HG03103 (cell line): ENCODE results near the gene PAX5.

Source experiments
- ATAC-seq: cut with Tn5 transposase; IDR thresholded peaks from one replicate; pipeline ENCODE4 v1.9.1; 2021; ENCODE audit warnings: low read depth; ENCODE audit not compliant: unreplicated experiment

The PAX5 gene

GRCh38 chr9:37037503-37038301 is 3.6 kb upstream of the PAX5 start:
- ATAC-seq, result no peak

- ATAC-seq, result no peak
Observed at GRCh38 chr9:37036776-37037502, 2.9 kb upstream of the PAX5 start.

- ATAC-seq, result no peak
Observed at GRCh38 chr9:37036371-37036775, 2.3 kb upstream of the PAX5 start.

- no peak for ATAC-seq
Observed at GRCh38 chr9:37035648-37036370, 1.7 kb upstream of the PAX5 start.

- no peak for ATAC-seq
Observed at GRCh38 chr9:37034938-37035647, 1.0 kb upstream of the PAX5 start.

- ATAC-seq, result no peak
Observed at GRCh38 chr9:37034305-37034937, 353 bp upstream of the PAX5 start.

- ATAC-seq, result no peak
Observed at GRCh38 chr9:37033141-37033540, 927 bp downstream of the PAX5 start.

- no peak for ATAC-seq
Observed at GRCh38 chr9:37032713-37033112, 1.4 kb downstream of the PAX5 start.

- ATAC-seq, result no peak
Observed at GRCh38 chr9:37031902-37032301, 2.2 kb downstream of the PAX5 start.

- ATAC-seq, result no peak
Observed at GRCh38 chr9:37031081-37031480, 3.0 kb downstream of the PAX5 start.

- ATAC-seq, result peak; percentile 22
Observed at GRCh38 chr9:37030611-37030939, 3.5 kb downstream of the PAX5 start.

GRCh38 chr9:37029776-37030610 is 4.1 kb downstream of the PAX5 start:
- ATAC-seq, result peak; percentile 1

- no peak for ATAC-seq
Observed at GRCh38 chr9:37029304-37029775, 4.7 kb downstream of the PAX5 start.

- ATAC-seq, result no peak
Observed at GRCh38 chr9:37028420-37029031, 5.5 kb downstream of the PAX5 start.

GRCh38 chr9:37027582-37028419 is 6.3 kb downstream of the PAX5 start:
- ATAC-seq, result peak; percentile 66

GRCh38 chr9:37026931-37027581 is 7.0 kb downstream of the PAX5 start:
- ATAC-seq, result no peak

- no peak for ATAC-seq
Observed at GRCh38 chr9:37026113-37026930, 7.7 kb downstream of the PAX5 start.
